Fibroblast of lung (primary cell): ENCODE measurements around the gene CREM. TPM values are rescaled to one million over a fixed set of nuclear protein-coding genes. Genes with fewer than 3 reads are reported as not detected.

Experiments
- DNase-seq, 2 donors: peaks; one replicate each; pipeline versions ENCODE4 v3.0.0 to v3.0.0-alpha.2; 2010; ENCODE audit warnings: low read depth in 2 of 2
- H2AFZ ChIP-seq: 2 replicates; pipeline ENCODE4 v1.5.1; 2012; ENCODE audit warnings: low read length, control low read depth, inconsistent platforms
- H3K27ac ChIP-seq: 2 replicates; pipeline ENCODE4 v1.5.1; 2011; ENCODE audit warnings: low read length, control low read depth; ENCODE audit not compliant: insufficient read depth
- H3K27me3 ChIP-seq: 2 replicates; pipeline ENCODE4 v1.5.1; 2011; ENCODE audit warnings: mild to moderate bottlenecking, low read length; ENCODE audit not compliant: control insufficient read depth, insufficient read depth
- H3K36me3 ChIP-seq: 2 replicates; pipeline ENCODE4 v1.5.1; 2011; ENCODE audit warnings: low read length; ENCODE audit not compliant: control insufficient read depth, insufficient read depth
- H3K4me1 ChIP-seq: 2 replicates; pipeline ENCODE4 v1.5.1; 2011; ENCODE audit warnings: low read length; ENCODE audit not compliant: control insufficient read depth, insufficient read depth; ENCODE audit errors: extremely low read depth
- H3K4me2 ChIP-seq: 2 replicates; pipeline ENCODE4 v1.5.1; 2011; ENCODE audit warnings: low read length, control low read depth; ENCODE audit not compliant: insufficient read depth; ENCODE audit errors: extremely low read depth
- H3K4me3 ChIP-seq, 4 experiments: fragments of 200-600 bp in 1 of 4; sonication (generic) in 1 of 4; replicated peaks in 1 of 4; 2 replicates each; pipeline ENCODE4 v1.5.1; 2011 to 2016; ENCODE audit warnings: low read length in 4 of 4, low read depth in 3 of 4, mild to moderate bottlenecking in 3 of 4, control low read depth in 2 of 4, inconsistent platforms in 1 of 4, mixed read lengths in 1 of 4; ENCODE audit not compliant: insufficient read depth in 1 of 4; ENCODE audit errors: control extremely low read depth in 1 of 4
- H3K79me2 ChIP-seq: 2 replicates; pipeline ENCODE4 v1.5.1; 2012; ENCODE audit warnings: mild to moderate bottlenecking, low read length, inconsistent platforms; ENCODE audit not compliant: control insufficient read depth, insufficient read depth
- H3K9ac ChIP-seq: 2 replicates; pipeline ENCODE4 v1.5.1; 2011; ENCODE audit warnings: mild to moderate bottlenecking, low read length, control low read depth; ENCODE audit not compliant: insufficient read depth
- H3K9me3 ChIP-seq: 2 replicates; pipeline ENCODE4 v1.5.1; 2012; ENCODE audit warnings: low read depth, low read length; ENCODE audit not compliant: control insufficient read depth, insufficient read depth
- H4K20me1 ChIP-seq: 2 replicates; pipeline ENCODE4 v1.5.1; 2011; ENCODE audit warnings: low read length; ENCODE audit not compliant: control insufficient read depth, insufficient read depth; ENCODE audit errors: extremely low read depth
- EZH2 ChIP-seq: IDR thresholded peaks from 2 replicates; pipeline ENCODE4 v1.5.1; 2012; ENCODE audit warnings: low read length, control low read depth, mild to moderate bottlenecking; ENCODE audit errors: missing control alignments
- polyA plus RNA-seq, 2 donors: library from polyadenylated mRNA; depleted of rRNA in 1 of 2; stranded (reverse) in 1 of 2; unstranded in 1 of 2; fragments of >200 nt; gene quantifications; 2 replicates each; pipeline ENCODE4 v1.2.1, GENCODE V29; 2011 to 2012; ENCODE audit warnings: missing spikeins in 1 of 2
- total RNA-seq: library from RNA; depleted of rRNA; stranded (reverse); fragments of >200 nt; gene quantifications from 2 replicates; pipeline ENCODE4 v1.2.1, GENCODE V29; 2014
- TF ChIP-seq, protein P1 (sequence below), 2 donors: IDR thresholded peaks in 1 of 2; conservative IDR thresholded peaks in 1 of 2; 1 replicate in 1 of 2; 2 replicates in 1 of 2; pipeline ENCODE4 v1.5.1; 2011 to 2012; ENCODE audit warnings: low read length in 2 of 2, control low read depth in 1 of 2, inconsistent platforms in 1 of 2, low read depth in 1 of 2, mild to moderate bottlenecking in 1 of 2

Gene CREM
- total and polyA plus RNA-seq, 2 donors (not counting 1 experiment from before 2014, with no cell fraction given), result 29.9 to 32.1 TPM

- Histone ChIP-seq H3K4me1 (no peaks in the 10 kb centered on the region), H2AFZ (no peak overlapping the region), H3K4me2 (no peak overlapping the region), H3K36me3 (no peaks in the 10 kb centered on the region), H3K27me3 (no peaks in the 10 kb centered on the region), H3K9ac (no peak overlapping the region), H3K4me3 (no peak overlapping the region), H4K20me1 (no peaks in the 10 kb centered on the region), H3K9me3 (no peaks in the 10 kb centered on the region), H3K27ac (no peak overlapping the region), H3K79me2 (no peaks in the 10 kb centered on the region)
- TF ChIP-seq, protein P1, sequence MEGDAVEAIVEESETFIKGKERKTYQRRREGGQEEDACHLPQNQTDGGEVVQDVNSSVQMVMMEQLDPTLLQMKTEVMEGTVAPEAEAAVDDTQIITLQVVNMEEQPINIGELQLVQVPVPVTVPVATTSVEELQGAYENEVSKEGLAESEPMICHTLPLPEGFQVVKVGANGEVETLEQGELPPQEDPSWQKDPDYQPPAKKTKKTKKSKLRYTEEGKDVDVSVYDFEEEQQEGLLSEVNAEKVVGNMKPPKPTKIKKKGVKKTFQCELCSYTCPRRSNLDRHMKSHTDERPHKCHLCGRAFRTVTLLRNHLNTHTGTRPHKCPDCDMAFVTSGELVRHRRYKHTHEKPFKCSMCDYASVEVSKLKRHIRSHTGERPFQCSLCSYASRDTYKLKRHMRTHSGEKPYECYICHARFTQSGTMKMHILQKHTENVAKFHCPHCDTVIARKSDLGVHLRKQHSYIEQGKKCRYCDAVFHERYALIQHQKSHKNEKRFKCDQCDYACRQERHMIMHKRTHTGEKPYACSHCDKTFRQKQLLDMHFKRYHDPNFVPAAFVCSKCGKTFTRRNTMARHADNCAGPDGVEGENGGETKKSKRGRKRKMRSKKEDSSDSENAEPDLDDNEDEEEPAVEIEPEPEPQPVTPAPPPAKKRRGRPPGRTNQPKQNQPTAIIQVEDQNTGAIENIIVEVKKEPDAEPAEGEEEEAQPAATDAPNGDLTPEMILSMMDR (conservative IDR thresholded peaks at IDR 0.05 in 1 of 2, IDR thresholded peaks at IDR 0.05 in 1 of 2; ENCODE audit: low read depth in 1 of 2, low read length in 2 of 2), result no peak
- no peak for TF ChIP-seq EZH2
- no peak for DNase-seq
Measured at GRCh38 chr10:35119378-35119777, 7.3 kb upstream of the CREM start.

DNA sequence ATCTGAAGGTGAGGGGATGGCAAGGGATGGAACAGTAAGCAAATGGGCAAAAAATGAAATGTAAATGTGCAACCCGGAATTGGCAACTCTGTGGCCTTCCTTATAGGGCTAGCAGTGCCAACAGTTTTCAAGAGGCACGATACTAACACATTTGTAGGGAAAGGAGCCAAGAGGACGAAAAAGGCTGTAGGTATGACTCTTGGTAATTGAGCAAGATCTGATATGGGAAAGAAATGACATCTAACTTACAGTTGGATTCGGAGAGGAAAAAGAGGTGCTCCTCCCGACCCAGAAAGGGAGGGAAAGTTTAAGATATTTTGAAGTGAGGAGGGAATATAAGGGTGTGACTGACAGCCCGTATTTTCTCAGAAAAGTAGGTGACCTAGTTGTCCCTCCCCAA, 2.1 kb upstream of the CREM start:
- no peak for DNase-seq
- H2AFZ ChIP-seq, result no peak overlapping the region
- TF ChIP-seq, protein P1 (conservative IDR thresholded peaks at IDR 0.05 in 1 of 2, IDR thresholded peaks at IDR 0.05 in 1 of 2; ENCODE audit: low read depth in 1 of 2, low read length in 2 of 2), result no peak
- no peak for TF ChIP-seq EZH2

GRCh38 chr10:35126062-35126529, 550 bp upstream of the CREM start:
- TF ChIP-seq EZH2, result no peak
- TF ChIP-seq, protein P1 (conservative IDR thresholded peaks at IDR 0.05 in 1 of 2, IDR thresholded peaks at IDR 0.05 in 1 of 2; ENCODE audit: low read depth in 1 of 2, low read length in 2 of 2), result no peak
- no peaks in the 10 kb centered on the region for H3K4me1 ChIP-seq
- H3K79me2 ChIP-seq, result peaks cover 11% of the 10 kb centered on the region
- H3K36me3 ChIP-seq, result no peaks in the 10 kb centered on the region
- H3K4me3 ChIP-seq, result peak overlapping the region; percentile 56 to 85 (median 62)
- H3K9ac ChIP-seq, result peak overlapping the region; percentile 61
- peak overlapping the region; percentile 70 for H3K27ac ChIP-seq
- H3K27me3 ChIP-seq, result no peaks in the 10 kb centered on the region
- H3K9me3 ChIP-seq, result no peaks in the 10 kb centered on the region
- peak overlapping the region; percentile 93 for H2AFZ ChIP-seq
- peak in 1 of 2 donors; percentile 8 for DNase-seq
- no peaks in the 10 kb centered on the region for H4K20me1 ChIP-seq
- H3K4me2 ChIP-seq, result peak overlapping the region; percentile 77

More for the DNA sequence above, 2.1 kb upstream of the CREM start:
- H3K4me3 ChIP-seq, result no peak overlapping the region
- no peaks in the 10 kb centered on the region for H3K36me3 ChIP-seq
- no peaks in the 10 kb centered on the region for H3K4me1 ChIP-seq
- H3K9me3 ChIP-seq, result no peaks in the 10 kb centered on the region
- H3K79me2 ChIP-seq, result peaks cover 6% of the 10 kb centered on the region
- H3K27ac ChIP-seq, result no peak overlapping the region
- H3K9ac ChIP-seq, result no peak overlapping the region
- no peak overlapping the region for H3K4me2 ChIP-seq
- no peaks in the 10 kb centered on the region for H3K27me3 ChIP-seq
- no peaks in the 10 kb centered on the region for H4K20me1 ChIP-seq
